ENCODE measurements around the gene HPN.

DNA sequence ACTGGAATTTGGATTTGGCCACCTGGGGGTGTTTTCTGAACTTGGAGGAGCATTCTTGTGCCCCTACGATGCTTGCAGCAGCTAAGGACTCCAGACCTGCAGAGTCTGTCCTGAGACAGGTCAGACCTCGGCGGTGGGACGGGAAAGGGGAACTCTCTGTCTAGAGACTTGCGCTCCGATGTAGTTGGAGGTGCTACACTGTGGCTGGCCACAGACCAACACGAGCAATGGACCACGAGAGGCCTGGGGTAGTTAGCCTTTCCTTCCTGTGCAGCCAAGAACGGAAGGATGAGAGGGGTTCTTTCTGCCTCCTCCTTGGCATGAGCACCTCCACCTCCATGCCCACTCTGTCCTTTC, 47.3 kb upstream of the HPN start:
- TF ChIP-seq, protein P1, sequence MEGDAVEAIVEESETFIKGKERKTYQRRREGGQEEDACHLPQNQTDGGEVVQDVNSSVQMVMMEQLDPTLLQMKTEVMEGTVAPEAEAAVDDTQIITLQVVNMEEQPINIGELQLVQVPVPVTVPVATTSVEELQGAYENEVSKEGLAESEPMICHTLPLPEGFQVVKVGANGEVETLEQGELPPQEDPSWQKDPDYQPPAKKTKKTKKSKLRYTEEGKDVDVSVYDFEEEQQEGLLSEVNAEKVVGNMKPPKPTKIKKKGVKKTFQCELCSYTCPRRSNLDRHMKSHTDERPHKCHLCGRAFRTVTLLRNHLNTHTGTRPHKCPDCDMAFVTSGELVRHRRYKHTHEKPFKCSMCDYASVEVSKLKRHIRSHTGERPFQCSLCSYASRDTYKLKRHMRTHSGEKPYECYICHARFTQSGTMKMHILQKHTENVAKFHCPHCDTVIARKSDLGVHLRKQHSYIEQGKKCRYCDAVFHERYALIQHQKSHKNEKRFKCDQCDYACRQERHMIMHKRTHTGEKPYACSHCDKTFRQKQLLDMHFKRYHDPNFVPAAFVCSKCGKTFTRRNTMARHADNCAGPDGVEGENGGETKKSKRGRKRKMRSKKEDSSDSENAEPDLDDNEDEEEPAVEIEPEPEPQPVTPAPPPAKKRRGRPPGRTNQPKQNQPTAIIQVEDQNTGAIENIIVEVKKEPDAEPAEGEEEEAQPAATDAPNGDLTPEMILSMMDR (conservative IDR thresholded peaks at IDR 0.05): no peak
- TF ChIP-seq ZFX (IDR thresholded peaks at IDR 0.05): no peak

All from C4-2B (cell line).